ENCODE results near the gene PYCR2. TPM values are rescaled to one million over a fixed set of nuclear protein-coding genes. Genes with fewer than 3 reads are reported as not detected.

The PYCR2 gene
- total and polyA plus RNA-seq, 10 of the 15 experiments (the other 5 are each of a cell fraction or from before 2014, with no cell fraction given), result 1.7 to 81.8 (median 54.9) TPM

GRCh38 chr1:225888898-225889601, 35.0 kb downstream of the PYCR2 start, which contains the start of gene LEFTY1:
Gene LEFTY1 (minus strand): TSS chr1:225889146. CDS start chr1:225889066, 80 bp downstream.
- CTCF ChIA-PET, result no interaction called here
- H3K27ac ChIP-seq (ENCODE audit: control insufficient read depth, insufficient read depth), result no peak within 1 kb of the TSS
- RAD21 ChIA-PET (ENCODE audit: unreplicated experiment), result interaction anchor here (1.0 kb wide), 1 partner anchor 112 kb away, joined by 3 read pairs; the partner anchor contains the start of gene SRP9
- no peaks in the 10 kb centered on the region for H3K27me3 ChIP-seq (replicated peaks in 1 of 2; ENCODE audit: control insufficient read depth in 2 of 2, insufficient read depth in 2 of 2, low read length in 1 of 2)
- intact Hi-C loops (cut with micrococcal nuclease; ENCODE audit: unreplicated experiment) (no loop called here), in situ Hi-C loops (cut with MboI) (no loop called here)
- no peaks in the 10 kb centered on the region for H3K79me2 ChIP-seq (ENCODE audit: control insufficient read depth, insufficient read depth, low read length)
- no peaks in the 10 kb centered on the region for H3K36me3 ChIP-seq (ENCODE audit: control insufficient read depth in 2 of 2, insufficient read depth in 2 of 2, low read length in 1 of 2)
- TF ChIP-seq RAD51 (IDR thresholded peaks at IDR 0.05) (no peak), RELA (IDR thresholded peaks at IDR 0.05; ENCODE audit: borderline replicate concordance, partially characterized antibody) (no peak), SPI1 (IDR thresholded peaks at IDR 0.05; ENCODE audit: borderline replicate concordance, insufficient read depth, low read depth, low read length) (no peak), PAX5 (IDR thresholded peaks at IDR 0.05; ENCODE audit: borderline replicate concordance, low read depth, low read length) (no peak), BCLAF1 (IDR thresholded peaks at IDR 0.05) (no peak), ZSCAN29 (IDR thresholded peaks at IDR 0.05) (no peak), PAX8 (IDR thresholded peaks at IDR 0.05) (no peak), RUNX3 (IDR thresholded peaks at IDR 0.05; ENCODE audit: low read length) (no peak)
- TF ChIP-seq, protein P1, sequence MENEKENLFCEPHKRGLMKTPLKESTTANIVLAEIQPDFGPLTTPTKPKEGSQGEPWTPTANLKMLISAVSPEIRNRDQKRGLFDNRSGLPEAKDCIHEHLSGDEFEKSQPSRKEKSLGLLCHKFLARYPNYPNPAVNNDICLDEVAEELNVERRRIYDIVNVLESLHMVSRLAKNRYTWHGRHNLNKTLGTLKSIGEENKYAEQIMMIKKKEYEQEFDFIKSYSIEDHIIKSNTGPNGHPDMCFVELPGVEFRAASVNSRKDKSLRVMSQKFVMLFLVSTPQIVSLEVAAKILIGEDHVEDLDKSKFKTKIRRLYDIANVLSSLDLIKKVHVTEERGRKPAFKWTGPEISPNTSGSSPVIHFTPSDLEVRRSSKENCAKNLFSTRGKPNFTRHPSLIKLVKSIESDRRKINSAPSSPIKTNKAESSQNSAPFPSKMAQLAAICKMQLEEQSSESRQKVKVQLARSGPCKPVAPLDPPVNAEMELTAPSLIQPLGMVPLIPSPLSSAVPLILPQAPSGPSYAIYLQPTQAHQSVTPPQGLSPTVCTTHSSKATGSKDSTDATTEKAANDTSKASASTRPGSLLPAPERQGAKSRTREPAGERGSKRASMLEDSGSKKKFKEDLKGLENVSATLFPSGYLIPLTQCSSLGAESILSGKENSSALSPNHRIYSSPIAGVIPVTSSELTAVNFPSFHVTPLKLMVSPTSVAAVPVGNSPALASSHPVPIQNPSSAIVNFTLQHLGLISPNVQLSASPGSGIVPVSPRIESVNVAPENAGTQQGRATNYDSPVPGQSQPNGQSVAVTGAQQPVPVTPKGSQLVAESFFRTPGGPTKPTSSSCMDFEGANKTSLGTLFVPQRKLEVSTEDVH (IDR thresholded peaks at IDR 0.05; ENCODE audit: low read depth, partially characterized antibody), result no peak
- WGBS (ENCODE audit: insufficient coverage, insufficient replicate concordance, low lambda C conversion rate, missing lambda C conversion rate), result 51% methylated on average over 11 of the region's 11 CpGs
- BruUV-seq (replicated peaks), result no TSS peak
- H3K4me1 ChIP-seq (ENCODE audit: control insufficient read depth, insufficient read depth, low read length), result no peaks in the 10 kb centered on the region
- no peak within 1 kb of the TSS for H2AFZ ChIP-seq (ENCODE audit: control insufficient read depth, low read depth, low read length)
- no peaks in the 10 kb centered on the region for H4K20me1 ChIP-seq (ENCODE audit: control insufficient read depth, insufficient read depth)
- no peak for FAIRE-seq
- H3K4me2 ChIP-seq (ENCODE audit: control insufficient read depth, insufficient read depth), result no peak within 1 kb of the TSS
- SMC1A ChIA-PET (ENCODE audit: uncharacterized antibody, unreplicated experiment), result interaction anchor here (1.0 kb wide), 1 partner anchor 8 kb away, joined by 3 read pairs; no protein-coding TSS in a partner anchor
- peak; percentile 26; the same call in 2 of the 3 replicates for ATAC-seq
- H3K4me3 ChIP-seq, result no peak within 1 kb of the TSS
- no peak within 1 kb of the TSS for H3K9ac ChIP-seq (ENCODE audit: control insufficient read depth, insufficient read depth, low read length)
- DNase-seq (ENCODE audit: low read depth, low spot score), result no peak
- H3K9me3 ChIP-seq (replicated peaks; ENCODE audit: control insufficient read depth, insufficient read depth, low read length), result no peaks in the 10 kb centered on the region
- POLR2A ChIA-PET, result interaction anchor here (1.2 kb wide), 1 partner anchor 10 kb away, joined by 3 read pairs; no protein-coding TSS in a partner anchor
